KMS-11 (cell line): ENCODE measurements around the gene NUP188.
"Not testable (repeated sequence)": the region's sequence is repeated elsewhere in the genome, so short reads cannot be mapped to it uniquely, and the experiment has no call there.

ENCODE experiments used
- H2AFZ ChIP-seq: fragments of 200-600 bp; sonication (generic); 2 replicates; pipeline ENCODE4 v1.6.1; 2016; ENCODE audit warnings: antibody characterized with exemption, mixed run types, low read depth
- H3K27ac ChIP-seq: fragments of 200-600 bp; sonication (generic); 2 replicates; pipeline ENCODE4 v1.6.1; 2016; ENCODE audit warnings: mild to moderate bottlenecking, mixed run types
- H3K27me3 ChIP-seq: fragments of 200-600 bp; sonication (generic); 2 replicates; pipeline ENCODE4 v1.6.1; 2017; ENCODE audit warnings: mild to moderate bottlenecking, low read depth, mixed run types, moderate library complexity; ENCODE audit not compliant: insufficient read depth
- H3K36me3 ChIP-seq: fragments of 200-600 bp; sonication (generic); 2 replicates; pipeline ENCODE4 v1.6.1; 2017; ENCODE audit warnings: mild to moderate bottlenecking, mixed run types; ENCODE audit not compliant: insufficient read depth
- H3K4me1 ChIP-seq: fragments of 200-600 bp; sonication (generic); 2 replicates; pipeline ENCODE4 v1.6.1; 2016; ENCODE audit warnings: mild to moderate bottlenecking, low read depth, mixed run types; ENCODE audit not compliant: poor library complexity, severe bottlenecking
- H3K4me2 ChIP-seq: fragments of 200-600 bp; sonication (generic); 2 replicates; pipeline ENCODE4 v1.7.0; 2016; ENCODE audit warnings: mild to moderate bottlenecking, mixed run types
- H3K4me3 ChIP-seq: fragments of 200-600 bp; sonication (generic); IDR thresholded peaks from 2 replicates; pipeline ENCODE4 v1.6.1; 2017; ENCODE audit warnings: low read depth, low read length, mixed read lengths; ENCODE audit not compliant: insufficient read depth
- H3K79me2 ChIP-seq: fragments of 200-600 bp; sonication (generic); 2 replicates; pipeline ENCODE4 v1.6.1; 2016; ENCODE audit warnings: low read depth, mixed run types; ENCODE audit not compliant: insufficient read depth
- H3K9ac ChIP-seq: fragments of 200-600 bp; sonication (generic); 2 replicates; pipeline ENCODE4 v1.6.1; 2016; ENCODE audit warnings: mild to moderate bottlenecking, mixed run types
- H4K20me1 ChIP-seq: fragments of 200-600 bp; sonication (generic); 2 replicates; pipeline ENCODE4 v1.6.1; 2016; ENCODE audit warnings: mild to moderate bottlenecking, mixed run types; ENCODE audit not compliant: insufficient read depth
- CTCF ChIP-seq: fragments of 200-600 bp; sonication (generic); conservative IDR thresholded peaks from 2 replicates; pipeline ENCODE4 v1.6.1; 2017; ENCODE audit warnings: low read depth, mild to moderate bottlenecking, antibody characterized with exemption, low read length, moderate library complexity, mixed read lengths

NUP188 gene

GRCh38 chr9:128999581-129000206 lies 52.2 kb downstream of the NUP188 start:
- Histone ChIP-seq H4K20me1 (no peaks in the 10 kb centered on the region), H3K27ac (no peak overlapping the region), H2AFZ (no peak overlapping the region), H3K36me3 (peaks cover 5% of the 10 kb centered on the region; the same call in 1 of the 2 replicates), H3K4me2 (no peak overlapping the region), H3K4me1 (no peaks in the 10 kb centered on the region), H3K79me2 (no peaks in the 10 kb centered on the region), H3K4me3 (no peak overlapping the region), H3K9ac (no peak overlapping the region), H3K27me3 (no peaks in the 10 kb centered on the region)
- no peak for TF ChIP-seq CTCF

GRCh38 chr9:129001504-129002325 lies 54.2 kb downstream of the NUP188 start:
- Histone ChIP-seq H4K20me1 (no peaks in the 10 kb centered on the region), H3K4me1 (peaks cover 4% of the 10 kb centered on the region), H3K27ac (no peak overlapping the region), H2AFZ (no peak overlapping the region), H3K27me3 (no peaks in the 10 kb centered on the region), H3K79me2 (no peaks in the 10 kb centered on the region), H3K4me3 (no peak overlapping the region), H3K4me2 (no peak overlapping the region), H3K9ac (no peak overlapping the region), H3K36me3 (no peaks in the 10 kb centered on the region; the same call in 1 of the 2 replicates)
- TF ChIP-seq CTCF = no peak

GRCh38 chr9:129002992-129003391 lies 55.5 kb downstream of the NUP188 start:
- Histone ChIP-seq H3K4me1 (peaks cover 11% of the 10 kb centered on the region), H4K20me1 (no peaks in the 10 kb centered on the region), H3K36me3 (no peaks in the 10 kb centered on the region; the same call in 1 of the 2 replicates), H3K9ac (no peak overlapping the region), H3K27ac (no peak overlapping the region), H3K4me2 (no peak overlapping the region), H3K79me2 (no peaks in the 10 kb centered on the region), H2AFZ (no peak overlapping the region), H3K4me3 (no peak overlapping the region), H3K27me3 (no peaks in the 10 kb centered on the region)
- no peak for TF ChIP-seq CTCF

- not testable (repeated sequence) for H3K9ac ChIP-seq, H3K4me3 ChIP-seq, H4K20me1 ChIP-seq, H3K4me2 ChIP-seq, H3K79me2 ChIP-seq, H3K27me3 ChIP-seq, H2AFZ ChIP-seq, H3K27ac ChIP-seq, H3K36me3 ChIP-seq
- H3K4me1 ChIP-seq = peaks cover 11% of the 10 kb centered on the region
Measured at GRCh38 chr9:129004173-129004572, 56.7 kb downstream of the NUP188 start.
